Neuronal stem cell (in vitro differentiated cells): Measurements from ENCODE around the gene NUDT14. TPM values are rescaled to one million over a fixed set of nuclear protein-coding genes. Genes with fewer than 3 reads are reported as not detected.

Experiments
- DNase-seq: peaks from one replicate; pipeline ENCODE4 v3.0.0-alpha.2; 2013; ENCODE audit warnings: low spot score
- H2AFZ ChIP-seq: one replicate; pipeline ENCODE4 v1.6.1; 2013; ENCODE audit warnings: mild to moderate bottlenecking, low read length, inconsistent platforms
- H2AK5ac ChIP-seq: 2 replicates; pipeline ENCODE4 v1.6.1; 2013; ENCODE audit warnings: low read depth, mild to moderate bottlenecking, inconsistent platforms, low read length, moderate library complexity, mixed read lengths
- H2BK120ac ChIP-seq: 2 replicates; pipeline ENCODE4 v1.6.1; 2013; ENCODE audit warnings: low read depth, mild to moderate bottlenecking, inconsistent platforms, low read length, moderate library complexity, mixed read lengths
- H2BK12ac ChIP-seq: one replicate; pipeline ENCODE4 v1.6.1; 2013; ENCODE audit warnings: low read length, inconsistent platforms
- H2BK15ac ChIP-seq: 2 replicates; pipeline ENCODE4 v1.6.1; 2013; ENCODE audit warnings: mild to moderate bottlenecking, low read length, inconsistent platforms, mixed read lengths
- H2BK5ac ChIP-seq: one replicate; pipeline ENCODE4 v1.6.1; 2013; ENCODE audit warnings: inconsistent platforms, mild to moderate bottlenecking, low read length, moderate library complexity
- H3K14ac ChIP-seq: one replicate; pipeline ENCODE4 v1.6.1; 2013; ENCODE audit warnings: low read length, inconsistent platforms
- H3K18ac ChIP-seq: 2 replicates; pipeline ENCODE4 v1.6.1; 2013; ENCODE audit warnings: low read length, inconsistent platforms
- H3K23ac ChIP-seq: 2 replicates; pipeline ENCODE4 v1.6.1; 2013; ENCODE audit warnings: low read depth, mild to moderate bottlenecking, mixed read lengths, low read length, inconsistent platforms; ENCODE audit not compliant: poor library complexity
- H3K27ac ChIP-seq: replicated peaks from 3 replicates; pipeline ENCODE4 v1.5.1; 2013; ENCODE audit warnings: low read length, inconsistent platforms
- H3K27me3 ChIP-seq, 3 experiments: 2 replicates each; pipeline ENCODE4 v1.6.1; 2013; ENCODE audit warnings: low read length in 3 of 3, mild to moderate bottlenecking in 2 of 3, inconsistent platforms in 1 of 3, low read depth in 1 of 3, mixed read lengths in 1 of 3, moderate library complexity in 1 of 3; ENCODE audit not compliant: control insufficient read depth in 3 of 3, insufficient read depth in 3 of 3
- H3K36me3 ChIP-seq, 2 donors: replicated peaks in 1 of 2; 2 replicates each; pipeline ENCODE4 v1.6.1; 2013; ENCODE audit warnings: low read length in 2 of 2; ENCODE audit not compliant: control insufficient read depth in 2 of 2, insufficient read depth in 2 of 2
- H3K4ac ChIP-seq: 2 replicates; pipeline ENCODE4 v1.6.1; 2013; ENCODE audit warnings: inconsistent platforms, mild to moderate bottlenecking, low read length, moderate library complexity
- H3K4me1 ChIP-seq, 2 donors: 1 replicate in 1 of 2; 2 replicates in 1 of 2; pipeline ENCODE4 v1.6.1; 2013; ENCODE audit warnings: low read length in 2 of 2, low read depth in 1 of 2; ENCODE audit not compliant: control insufficient read depth in 2 of 2, insufficient read depth in 1 of 2
- H3K4me2 ChIP-seq: one replicate; pipeline ENCODE4 v1.6.1; 2013; ENCODE audit warnings: mild to moderate bottlenecking, low read length, inconsistent platforms; ENCODE audit not compliant: insufficient read depth, poor library complexity, severe bottlenecking
- H3K4me3 ChIP-seq, 2 donors: 2 replicates each; pipeline ENCODE4 v1.5.1; 2013; ENCODE audit warnings: low read length in 2 of 2, mild to moderate bottlenecking in 2 of 2, inconsistent platforms in 1 of 2, moderate library complexity in 1 of 2
- H3K79me1 ChIP-seq: one replicate; pipeline ENCODE4 v1.6.1; 2013; ENCODE audit warnings: low read depth, mild to moderate bottlenecking, inconsistent platforms, low read length, moderate library complexity
- H3K9ac ChIP-seq: one replicate; pipeline ENCODE4 v1.6.1; 2013; ENCODE audit warnings: mild to moderate bottlenecking, low read depth, low read length, inconsistent platforms; ENCODE audit not compliant: poor library complexity
- H3K9me3 ChIP-seq, 2 donors: replicated peaks in 1 of 2; 2 replicates each; pipeline versions ENCODE3 to v1.6.1; 2013; ENCODE audit warnings: low read length in 2 of 2, mild to moderate bottlenecking in 2 of 2, inconsistent platforms in 1 of 2, low read depth in 1 of 2, mixed read lengths in 1 of 2, moderate library complexity in 1 of 2; ENCODE audit not compliant: control insufficient read depth in 2 of 2, insufficient read depth in 1 of 2
- H4K8ac ChIP-seq: one replicate; pipeline ENCODE4 v1.6.1; 2013; ENCODE audit warnings: low read depth, mild to moderate bottlenecking, inconsistent platforms, low read length, moderate library complexity
- H4K91ac ChIP-seq: one replicate; pipeline ENCODE4 v1.6.1; 2013; ENCODE audit warnings: low read length, low read depth, mild to moderate bottlenecking, inconsistent platforms; ENCODE audit not compliant: poor library complexity
- WGBS, 2 donors: extraction: QIAGEN DNeasy Blood & Tissue Kit; methylation state at CpG; one replicate each; pipeline ENCODE4 v1.1.7; 2013; ENCODE audit warnings: missing lambda C conversion rate in 2 of 2, mixed read lengths in 1 of 2; ENCODE audit not compliant: insufficient read length in 2 of 2, insufficient replicate concordance in 1 of 2; ENCODE audit errors: extremely low coverage in 2 of 2; 5-methylcytosine and 5-hydroxymethylcytosine counted together
- small RNA-seq: library from polyadenylated mRNA; stranded (forward); fragments of <200 nt; extraction: miRNeasy Mini kit (QIAGEN cat#:217004); gene quantifications from one replicate; pipeline ENCODE3, GENCODE V24; 2013; ENCODE audit not compliant: insufficient read depth

NUDT14 gene

DNA sequence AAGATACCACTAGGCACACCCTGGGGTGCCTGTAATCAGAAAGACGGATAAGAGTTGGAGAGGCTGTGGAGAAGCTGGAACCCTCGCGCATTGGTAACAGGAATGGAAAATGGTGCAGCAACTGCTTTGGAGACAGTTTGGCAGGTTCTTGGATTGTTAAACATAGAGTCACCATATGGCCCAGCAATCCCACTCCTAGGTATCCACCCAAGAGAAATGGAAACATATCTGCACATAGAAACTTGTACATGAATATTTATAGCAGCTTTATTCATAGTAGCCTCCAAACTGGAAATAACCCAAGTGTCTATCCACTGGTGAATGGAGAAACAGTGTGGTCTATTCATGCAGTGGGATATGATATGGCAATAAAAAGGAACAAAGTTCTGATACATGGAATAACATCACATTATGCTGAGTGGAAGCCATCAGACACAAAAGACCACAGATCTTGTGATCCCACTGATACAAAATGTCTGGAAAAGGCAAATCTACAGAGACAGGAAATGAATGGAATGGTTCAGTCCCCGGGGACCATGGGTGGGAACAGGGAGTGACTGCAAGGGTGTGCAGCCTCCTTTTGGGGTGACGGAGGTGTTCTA is 57.9 kb downstream of the NUDT14 start:
- Histone ChIP-seq H2BK12ac (no peak overlapping the region), H3K9ac (no peak overlapping the region), H3K18ac (no peak overlapping the region), H3K27ac (no peak overlapping the region), H3K4ac (no peak overlapping the region), H4K8ac (no peak overlapping the region), H3K14ac (no peak overlapping the region), H3K4me3 (no peak overlapping the region), H2BK15ac (no peak overlapping the region), H2BK5ac (no peak overlapping the region), H3K27me3 (peaks cover 0 to 47% (median 3%) of the 10 kb centered on the region in 3 experiments), H2AK5ac (no peak overlapping the region), H3K9me3 (peaks cover 5 to 9% of the 10 kb centered on the region in 2 donors), H3K79me1 (no peaks in the 10 kb centered on the region), H3K4me1 (no peaks in the 10 kb centered on the region), H3K4me2 (no peak overlapping the region), H3K23ac (no peak overlapping the region), H3K36me3 (no peaks in the 10 kb centered on the region), H4K91ac (no peak overlapping the region), H2BK120ac (no peak overlapping the region), H2AFZ (no peak overlapping the region)
- WGBS, 2 donors, result no CpG with 5 or more reads among the region's 5 CpGs
- DNase-seq, result no peak

Small RNA genes within 50 kb of the gene (small RNA-seq; reads per million reads assigned to genes)
- not detected for gene MIR6765
